ENCODE data around the gene TACC3.

Gene TACC3

DNA sequence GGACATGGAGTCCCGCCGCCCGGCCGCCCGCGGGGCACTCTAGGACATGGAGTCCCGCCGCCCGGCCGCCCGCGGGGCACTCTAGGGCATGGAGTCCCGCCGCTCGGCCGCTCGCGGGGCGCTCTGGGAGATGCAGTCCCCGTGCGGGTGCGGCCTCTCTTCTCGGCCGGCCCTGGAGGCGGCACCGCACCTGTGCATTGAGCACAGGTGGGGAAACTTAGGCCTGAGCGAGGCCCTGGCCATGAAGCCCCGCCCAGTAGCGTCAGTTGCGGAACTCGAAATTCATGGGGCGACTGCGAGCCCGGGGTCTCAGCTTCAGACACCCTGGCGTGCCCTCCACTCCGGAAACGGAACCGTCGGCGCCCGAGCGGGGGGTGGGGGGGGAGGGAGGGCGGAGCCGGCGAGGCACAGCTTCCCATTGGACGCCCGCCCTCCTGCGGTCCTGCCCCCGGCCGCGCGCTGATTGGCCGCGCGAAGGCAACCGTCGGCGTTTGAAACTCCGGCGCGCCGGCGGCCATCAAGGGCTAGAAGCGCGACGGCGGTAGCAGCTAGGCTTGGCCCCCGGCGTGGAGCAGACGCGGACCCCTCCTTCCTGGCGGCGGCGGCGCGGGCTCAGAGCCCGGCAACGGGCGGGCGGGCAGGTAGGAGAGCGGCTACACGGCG, at the start of gene TACC3, which contains the start of gene TMEM129:
Gene TACC3, plus strand, starts transcription at position 519 of the 663 bp plus-strand sequence. CDS start 1,901 bp downstream, outside the sequence.
Gene TMEM129, minus strand, starts transcription at position 321 of the 663 bp plus-strand sequence. CDS start 486 bp downstream, outside the sequence.
- no peaks in the 10 kb centered on the region for H3K9me3 Mint-ChIP-seq
- H3K4me1 Mint-ChIP-seq: peaks cover 51% of the 10 kb centered on the region
- ATAC-seq (replicated peaks; ENCODE audit: extremely low read depth, poor library complexity, severe bottlenecking): peak; percentile 88
- peak within 1 kb of the TSS; percentile 90 for H3K4me3 Mint-ChIP-seq
- DNase-seq (ENCODE audit: low spot score in 2 of 2): peak; percentile 83 to 94
- no peaks in the 10 kb centered on the region for H3K27me3 Mint-ChIP-seq
- H3K36me3 Mint-ChIP-seq (ENCODE audit: insufficient read depth): peaks cover 24% of the 10 kb centered on the region
- H3K27ac Mint-ChIP-seq (ENCODE audit: low read depth): peak within 1 kb of the TSS; percentile 99

DNA sequence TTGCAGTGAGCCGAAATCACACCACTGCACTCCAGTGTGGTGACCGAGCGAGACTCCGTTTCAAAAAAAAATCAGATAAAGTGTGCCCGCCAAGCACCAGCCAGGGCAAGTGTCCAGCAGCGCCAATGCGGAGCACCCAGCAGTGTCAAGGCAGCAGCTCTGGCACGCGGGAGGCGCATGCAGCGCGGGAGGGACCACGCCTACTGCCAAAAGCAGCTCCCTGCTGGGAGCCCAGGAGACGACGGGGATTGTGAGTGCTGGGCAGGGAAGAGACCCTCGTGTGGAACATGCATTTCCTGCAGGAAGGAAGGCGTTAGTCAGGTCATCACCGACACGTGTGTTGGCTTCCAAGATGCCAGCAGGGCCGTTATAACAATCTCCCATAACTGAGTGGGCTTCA, 47.6 kb upstream of the TACC3 start:
- DNase-seq (ENCODE audit: low spot score in 2 of 2) (no peak), ATAC-seq (replicated peaks; ENCODE audit: extremely low read depth, poor library complexity, severe bottlenecking) (no peak)
- no peaks in the 10 kb centered on the region for H3K9me3 Mint-ChIP-seq
- H3K4me1 Mint-ChIP-seq: no peaks in the 10 kb centered on the region
- H3K4me3 Mint-ChIP-seq: no peak overlapping the region
- H3K36me3 Mint-ChIP-seq (ENCODE audit: insufficient read depth): no peaks in the 10 kb centered on the region
- no peak overlapping the region for H3K27ac Mint-ChIP-seq (ENCODE audit: low read depth)
- peaks cover 11% of the 10 kb centered on the region for H3K27me3 Mint-ChIP-seq

DNA sequence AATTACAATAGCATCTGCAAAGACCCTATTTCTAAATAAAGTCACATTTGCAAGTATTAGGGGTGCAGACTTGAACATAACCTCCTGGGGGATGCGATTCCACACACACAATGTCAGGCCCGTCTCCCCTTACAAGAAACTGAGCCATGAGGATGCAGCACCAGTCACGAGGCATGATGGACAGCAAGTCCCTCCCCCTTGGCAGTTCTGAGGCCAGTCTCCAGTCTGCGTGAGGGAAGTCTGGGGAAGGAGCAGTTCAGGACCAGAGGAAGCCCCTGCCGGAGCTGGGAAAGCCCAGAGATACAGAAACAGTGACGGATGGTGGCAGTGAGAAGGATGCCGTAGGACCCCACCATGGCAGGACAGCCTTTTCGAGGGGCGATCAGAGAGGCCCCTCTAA, 46.6 kb upstream of the TACC3 start:
- DNase-seq (ENCODE audit: low spot score in 2 of 2): no peak
- no peak overlapping the region for H3K27ac Mint-ChIP-seq (ENCODE audit: low read depth)
- ATAC-seq (replicated peaks; ENCODE audit: extremely low read depth, poor library complexity, severe bottlenecking): no peak
- peaks cover 11% of the 10 kb centered on the region for H3K27me3 Mint-ChIP-seq
- no peaks in the 10 kb centered on the region for H3K9me3 Mint-ChIP-seq
- H3K4me3 Mint-ChIP-seq: no peak overlapping the region
- no peaks in the 10 kb centered on the region for H3K36me3 Mint-ChIP-seq (ENCODE audit: insufficient read depth)
- H3K4me1 Mint-ChIP-seq: no peaks in the 10 kb centered on the region

DNA sequence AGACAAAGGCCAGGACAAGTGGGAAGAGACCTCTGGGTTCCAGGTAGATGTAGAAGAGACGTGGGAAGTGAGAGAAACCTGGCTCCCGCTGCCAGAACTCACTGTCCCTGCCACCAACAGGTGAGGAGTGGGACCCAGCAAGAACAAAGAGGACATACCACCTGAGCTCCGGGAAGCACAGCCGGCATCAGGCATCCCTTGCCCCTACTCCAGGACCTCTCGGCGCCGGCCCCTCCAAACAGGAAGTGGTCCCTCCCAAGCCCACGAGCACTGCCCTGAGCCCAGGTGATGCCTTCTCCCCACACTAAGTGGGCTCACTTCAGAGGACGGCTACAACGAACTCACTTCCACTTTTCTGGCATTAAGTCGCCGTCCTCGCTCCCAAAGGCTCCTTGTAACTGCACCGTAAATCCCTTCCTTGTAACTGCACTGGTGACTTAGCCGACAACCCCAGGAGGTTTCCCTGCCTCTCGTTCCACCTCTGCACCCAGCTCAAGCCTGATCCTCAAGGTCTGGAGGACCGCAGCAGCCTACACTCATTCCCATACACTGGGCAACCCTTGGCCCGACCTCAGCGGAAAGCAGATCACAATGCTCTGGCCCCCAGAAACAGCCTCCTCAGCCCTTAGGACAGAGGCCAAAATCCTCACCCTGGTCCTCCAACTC, 46.1 kb upstream of the TACC3 start:
- no peaks in the 10 kb centered on the region for H3K4me1 Mint-ChIP-seq
- H3K9me3 Mint-ChIP-seq: no peaks in the 10 kb centered on the region
- no peaks in the 10 kb centered on the region for H3K36me3 Mint-ChIP-seq (ENCODE audit: insufficient read depth)
- ATAC-seq (replicated peaks; ENCODE audit: extremely low read depth, poor library complexity, severe bottlenecking) (no peak), DNase-seq (ENCODE audit: low spot score in 2 of 2) (no peak)
- H3K27me3 Mint-ChIP-seq: peaks cover 11% of the 10 kb centered on the region
- H3K27ac Mint-ChIP-seq (ENCODE audit: low read depth): no peak overlapping the region
- no peak overlapping the region for H3K4me3 Mint-ChIP-seq

DNA sequence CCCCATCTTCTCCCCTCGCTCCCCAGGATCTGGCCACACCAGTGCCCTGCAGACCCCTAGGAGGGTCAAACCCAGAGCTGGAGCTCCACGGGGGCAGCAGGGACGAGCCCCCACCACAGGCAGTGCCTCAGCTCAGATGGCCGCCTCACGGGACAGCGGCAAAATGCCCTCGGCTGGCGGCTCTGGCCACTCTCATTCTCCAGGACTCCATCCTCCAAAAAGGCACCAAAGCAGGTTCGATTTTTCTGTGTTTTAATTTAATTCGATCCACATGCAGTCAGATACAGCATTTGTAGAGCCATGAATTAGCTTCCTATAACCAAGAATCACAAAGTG, 45.6 kb upstream of the TACC3 start:
- DNase-seq (ENCODE audit: low spot score in 2 of 2): no peak

DNA sequence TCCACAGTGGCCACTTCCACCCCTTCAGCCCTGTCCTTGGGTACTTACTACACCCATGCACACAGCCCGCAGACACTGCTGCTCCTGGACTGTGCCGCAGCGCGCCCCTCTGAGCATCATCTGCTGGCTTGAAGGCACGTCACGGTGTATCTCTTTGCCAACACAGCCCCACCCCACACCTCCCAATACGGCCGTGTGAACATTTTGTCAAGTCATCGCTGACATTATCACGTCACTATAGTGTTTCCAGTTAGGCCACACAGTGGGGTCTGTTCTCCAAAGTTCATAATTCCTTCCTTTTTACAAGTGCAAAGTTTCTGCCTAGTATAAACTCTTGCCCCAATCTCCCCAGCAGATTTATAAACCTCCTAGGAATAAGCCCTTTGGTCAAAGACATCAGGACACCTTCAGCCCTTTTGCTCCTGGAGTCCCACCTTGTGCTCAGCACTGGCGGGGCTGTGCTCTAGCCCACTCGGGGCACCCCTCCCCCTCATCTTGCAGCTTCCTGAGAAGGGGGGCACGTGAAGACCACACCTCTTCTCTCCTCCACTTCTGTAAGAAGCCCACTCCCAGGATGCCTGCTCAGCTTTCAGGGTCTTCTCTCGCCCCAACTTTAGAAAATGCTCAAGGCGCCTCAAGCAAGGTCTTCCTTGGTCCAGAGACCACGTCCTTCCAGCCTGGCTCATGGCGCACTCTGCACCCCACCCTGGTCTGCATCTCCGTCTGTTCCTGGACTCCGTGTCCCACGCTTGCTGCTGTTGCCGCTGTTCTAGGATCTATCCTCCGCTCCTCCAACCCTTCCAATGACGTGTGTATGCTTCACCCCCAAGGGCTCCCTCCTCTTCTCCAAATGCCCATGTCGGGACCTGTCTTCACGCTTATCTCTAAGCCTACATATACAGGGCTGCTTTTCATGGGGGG, 44.5 kb upstream of the TACC3 start:
- no peak overlapping the region for H3K4me3 Mint-ChIP-seq
- DNase-seq (ENCODE audit: low spot score in 2 of 2): no peak
- no peaks in the 10 kb centered on the region for H3K9me3 Mint-ChIP-seq
- H3K4me1 Mint-ChIP-seq: no peaks in the 10 kb centered on the region
- peaks cover 11% of the 10 kb centered on the region for H3K27me3 Mint-ChIP-seq
- no peaks in the 10 kb centered on the region for H3K36me3 Mint-ChIP-seq (ENCODE audit: insufficient read depth)
- no peak for ATAC-seq (replicated peaks; ENCODE audit: extremely low read depth, poor library complexity, severe bottlenecking)
- no peak overlapping the region for H3K27ac Mint-ChIP-seq (ENCODE audit: low read depth)

More for the DNA sequence above, 45.6 kb upstream of the TACC3 start:
- H3K4me1 Mint-ChIP-seq: no peaks in the 10 kb centered on the region
- H3K36me3 Mint-ChIP-seq (ENCODE audit: insufficient read depth): no peaks in the 10 kb centered on the region
- no peak overlapping the region for H3K27ac Mint-ChIP-seq (ENCODE audit: low read depth)
- ATAC-seq (replicated peaks; ENCODE audit: extremely low read depth, poor library complexity, severe bottlenecking): no peak
- no peaks in the 10 kb centered on the region for H3K9me3 Mint-ChIP-seq
- H3K27me3 Mint-ChIP-seq: peaks cover 11% of the 10 kb centered on the region
- no peak overlapping the region for H3K4me3 Mint-ChIP-seq

DNA sequence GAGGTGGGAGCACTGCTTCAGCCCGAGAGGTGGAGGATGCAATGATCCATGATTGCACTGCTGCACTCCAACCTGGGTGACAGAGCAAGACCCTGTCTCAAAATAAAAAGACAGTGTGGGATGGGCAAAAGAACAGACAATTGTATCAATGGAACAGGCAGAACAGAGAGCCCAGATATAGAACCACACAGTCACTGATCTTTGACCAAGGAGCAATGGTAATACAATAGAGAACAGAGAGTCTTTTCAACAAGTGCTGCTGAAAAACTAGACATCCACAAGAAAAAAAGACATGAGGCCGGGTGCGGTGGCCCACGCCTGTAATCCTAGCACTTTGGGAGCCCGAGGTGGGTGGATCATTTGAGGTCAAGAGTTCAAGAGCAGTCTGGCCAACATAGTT, 43.1 kb upstream of the TACC3 start:
- peaks cover 11% of the 10 kb centered on the region for H3K27me3 Mint-ChIP-seq
- H3K4me3 Mint-ChIP-seq: no peak overlapping the region
- H3K36me3 Mint-ChIP-seq (ENCODE audit: insufficient read depth): no peaks in the 10 kb centered on the region
- ATAC-seq (replicated peaks; ENCODE audit: extremely low read depth, poor library complexity, severe bottlenecking): no peak
- H3K27ac Mint-ChIP-seq (ENCODE audit: low read depth): no peak overlapping the region
- H3K9me3 Mint-ChIP-seq: no peaks in the 10 kb centered on the region
- no peak for DNase-seq (ENCODE audit: low spot score in 2 of 2)
- H3K4me1 Mint-ChIP-seq: peaks cover 6% of the 10 kb centered on the region

DNA sequence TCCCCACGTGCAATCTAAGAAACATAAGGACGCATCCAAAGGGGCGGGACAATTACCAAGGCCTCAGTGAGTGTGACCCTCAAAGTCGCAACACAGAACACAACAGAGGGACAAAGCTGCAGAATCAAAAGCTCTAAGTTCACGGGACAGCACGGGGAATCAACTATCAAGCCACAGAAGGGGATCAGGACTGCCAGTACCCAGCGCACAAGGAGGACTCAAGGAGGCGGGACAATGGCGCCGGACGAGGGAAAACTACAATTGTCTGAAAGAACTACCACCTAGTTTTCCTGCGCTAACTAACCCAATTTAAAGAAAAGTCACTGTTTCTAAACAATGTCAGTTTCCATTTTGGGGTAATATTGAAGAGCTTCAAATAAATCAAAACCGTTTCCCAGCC, 38.5 kb upstream of the TACC3 start:
- peaks cover 10% of the 10 kb centered on the region for H3K4me1 Mint-ChIP-seq
- H3K9me3 Mint-ChIP-seq: no peaks in the 10 kb centered on the region
- H3K36me3 Mint-ChIP-seq (ENCODE audit: insufficient read depth): peaks cover 4% of the 10 kb centered on the region
- peak overlapping the region; percentile 77 for H3K27ac Mint-ChIP-seq (ENCODE audit: low read depth)
- no peaks in the 10 kb centered on the region for H3K27me3 Mint-ChIP-seq
- H3K4me3 Mint-ChIP-seq: peak overlapping the region; percentile 85
- ATAC-seq (replicated peaks; ENCODE audit: extremely low read depth, poor library complexity, severe bottlenecking) (no peak), DNase-seq (ENCODE audit: low spot score in 2 of 2) (no peak)

DNA sequence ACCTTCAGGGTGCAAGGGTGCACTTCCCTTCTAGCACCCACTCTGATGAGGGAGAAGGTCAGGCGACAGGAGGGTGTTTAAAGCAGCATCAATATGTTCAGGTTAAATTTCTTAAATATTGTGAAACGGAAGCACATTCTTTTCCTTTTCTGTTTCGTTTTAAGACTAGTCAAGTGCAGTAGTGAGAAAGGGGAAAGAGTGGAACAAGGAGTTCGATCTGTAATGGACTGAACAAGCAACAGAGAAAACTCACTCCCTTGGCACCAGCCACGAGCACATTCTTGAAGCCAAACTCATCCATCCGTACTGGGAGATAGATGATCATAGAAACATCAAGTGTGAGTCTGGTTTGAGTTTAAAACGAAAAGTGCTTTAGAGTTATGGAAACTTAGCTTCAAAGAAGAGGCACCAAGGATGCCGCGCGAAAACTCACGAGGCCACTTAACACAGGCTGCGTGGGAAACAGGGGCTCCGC, 38.0 kb upstream of the TACC3 start:
- ATAC-seq (replicated peaks; ENCODE audit: extremely low read depth, poor library complexity, severe bottlenecking) (peak; percentile 4), DNase-seq (ENCODE audit: low spot score in 2 of 2) (no peak)
- H3K36me3 Mint-ChIP-seq (ENCODE audit: insufficient read depth): peaks cover 4% of the 10 kb centered on the region
- H3K9me3 Mint-ChIP-seq: no peaks in the 10 kb centered on the region
- H3K4me1 Mint-ChIP-seq: peaks cover 10% of the 10 kb centered on the region
- peak overlapping the region; percentile 77 for H3K27ac Mint-ChIP-seq (ENCODE audit: low read depth)
- H3K4me3 Mint-ChIP-seq: peak overlapping the region; percentile 85
- no peaks in the 10 kb centered on the region for H3K27me3 Mint-ChIP-seq

DNA sequence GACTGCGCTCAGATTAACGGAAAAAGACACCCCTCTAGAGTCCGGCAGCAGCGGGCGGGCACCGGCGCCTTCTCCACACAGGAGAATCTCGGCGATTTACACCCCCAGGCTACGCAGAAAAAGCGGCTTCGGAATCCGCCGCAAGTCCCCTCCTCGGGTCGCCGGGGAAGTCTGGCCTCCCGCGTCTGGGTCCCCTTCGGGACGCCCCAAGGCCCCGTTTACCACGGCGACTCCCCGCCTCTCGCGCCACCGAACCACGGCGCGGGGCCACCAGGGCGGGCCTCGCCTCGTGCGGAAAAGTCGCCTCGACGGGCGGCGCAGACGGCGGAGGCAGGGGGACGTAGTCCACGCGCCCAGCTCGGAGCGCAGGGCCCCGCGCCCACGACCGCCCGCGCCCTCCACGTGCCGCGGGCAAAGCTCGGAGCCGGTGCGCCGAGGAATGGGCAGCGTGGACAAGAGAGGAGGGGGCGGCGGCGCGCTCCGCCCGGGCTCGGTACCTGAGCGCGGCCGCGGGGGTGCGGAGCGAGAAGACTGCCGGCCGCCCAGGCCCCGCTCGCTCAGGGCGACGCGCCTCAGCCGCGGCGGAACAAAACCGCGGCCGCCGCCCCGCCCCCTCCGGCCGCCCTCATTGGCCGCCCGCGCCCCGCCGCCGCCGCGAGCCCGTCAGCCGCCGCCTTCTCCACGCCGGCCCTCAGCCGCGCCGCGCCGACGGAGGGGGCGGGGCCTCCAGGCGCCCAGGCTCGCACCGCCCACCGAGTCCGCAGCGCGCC, 37.4 kb upstream of the TACC3 start, which contains the start of gene FAM53A:
Gene FAM53A, minus strand, starts transcription at position 578 of the 770 bp plus-strand sequence. CDS start 15,572 bp downstream, outside the sequence.
- peak within 1 kb of the TSS; percentile 85 for H3K4me3 Mint-ChIP-seq
- no peaks in the 10 kb centered on the region for H3K27me3 Mint-ChIP-seq
- peaks cover 10% of the 10 kb centered on the region for H3K4me1 Mint-ChIP-seq
- peaks cover 4% of the 10 kb centered on the region for H3K36me3 Mint-ChIP-seq (ENCODE audit: insufficient read depth)
- peak within 1 kb of the TSS; percentile 77 for H3K27ac Mint-ChIP-seq (ENCODE audit: low read depth)
- no peaks in the 10 kb centered on the region for H3K9me3 Mint-ChIP-seq
- ATAC-seq (replicated peaks; ENCODE audit: extremely low read depth, poor library complexity, severe bottlenecking): peak; percentile 86
- peak; percentile 13 to 27 for DNase-seq (ENCODE audit: low spot score in 2 of 2)

DNA sequence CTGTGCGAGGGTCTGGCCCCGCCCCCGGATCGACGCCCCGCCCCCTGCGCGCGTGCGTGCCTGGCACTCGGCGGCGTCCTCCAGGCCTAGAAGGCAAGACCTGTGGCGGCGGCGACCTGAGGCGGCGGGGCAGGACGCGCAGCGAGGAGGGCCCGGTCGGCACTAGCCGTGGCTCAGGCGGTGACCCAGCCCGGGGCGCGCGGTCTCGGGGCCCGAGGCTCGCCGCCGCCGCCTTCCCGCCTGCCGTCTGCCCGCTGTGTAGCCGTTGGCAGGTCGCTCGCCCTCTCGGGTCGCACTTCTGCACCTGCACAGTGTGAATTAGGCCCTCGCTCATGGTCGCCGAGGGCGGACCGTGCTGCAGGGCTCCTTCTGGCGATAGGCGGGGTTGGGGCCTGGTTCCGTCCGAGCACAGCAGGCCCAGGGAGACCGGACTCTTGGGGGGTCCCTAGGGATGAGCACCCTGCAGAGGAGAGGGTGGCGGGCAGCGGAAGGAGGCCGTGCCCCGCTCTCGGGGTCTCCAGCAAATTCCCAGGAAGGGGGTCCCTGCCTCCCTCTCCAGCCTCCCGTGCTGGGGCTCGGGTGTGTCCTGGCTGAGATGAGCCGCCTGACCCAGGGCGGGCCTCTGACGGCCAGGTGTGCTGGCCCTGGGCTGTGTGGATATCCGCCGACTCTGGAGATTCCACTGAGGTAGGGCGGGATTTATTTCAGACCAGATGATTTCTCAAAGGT, 36.7 kb upstream of the TACC3 start:
- DNase-seq (ENCODE audit: low spot score in 2 of 2) (peak; percentile 84 to 90), ATAC-seq (replicated peaks; ENCODE audit: extremely low read depth, poor library complexity, severe bottlenecking) (peak; percentile 4)
- no peak overlapping the region for H3K27ac Mint-ChIP-seq (ENCODE audit: low read depth)
- H3K4me3 Mint-ChIP-seq: peak overlapping the region; percentile 18
- peaks cover 4% of the 10 kb centered on the region for H3K36me3 Mint-ChIP-seq (ENCODE audit: insufficient read depth)
- no peaks in the 10 kb centered on the region for H3K9me3 Mint-ChIP-seq
- H3K27me3 Mint-ChIP-seq: no peaks in the 10 kb centered on the region
- H3K4me1 Mint-ChIP-seq: peaks cover 10% of the 10 kb centered on the region

Measured in central memory CD8-positive, alpha-beta T cell (primary cell).